Activated B cell treated with CpG ODN at 0.5 μM for 24 hours (primary cell): Measurements from ENCODE around the gene SYNJ2. TPM values are rescaled to one million over a fixed set of nuclear protein-coding genes. Genes with fewer than 3 reads are reported as not detected.

Experiments used
- ATAC-seq: fragments of 200-7000 bp; cut with Tn5 transposase; one replicate; pipeline ENCODE4 v1.10.0; 2021; ENCODE audit warnings: low read depth, mild to moderate bottlenecking, moderate library complexity
- CTCF ChIA-PET: fragments of 350-600 bp; sonication (Branson Sonifier 250); formaldehyde crosslinking; loops from one replicate; lab custom pipeline; 2021; ENCODE audit warnings: antibody characterized with exemption; lab: Charles Lee
- POLR2A ChIA-PET: fragments of 350-600 bp; sonication (Branson Sonifier 250); formaldehyde crosslinking; loops from one replicate; lab custom pipeline; 2021; ENCODE audit warnings: antibody characterized with exemption; lab: Charles Lee
- DNase-seq: peaks from one replicate; pipeline ENCODE4 v3.0.0; 2022
- H3K27ac Mint-ChIP-seq: one replicate; pipeline ENCODE4 v1.8.0; 2020; ENCODE audit warnings: mixed read lengths
- H3K27me3 Mint-ChIP-seq: one replicate; pipeline ENCODE4 v1.8.0; 2021; ENCODE audit warnings: mixed read lengths
- H3K36me3 Mint-ChIP-seq: one replicate; pipeline ENCODE4 v1.8.0; 2021; ENCODE audit warnings: low read depth, mixed read lengths
- H3K4me1 Mint-ChIP-seq: one replicate; pipeline ENCODE4 v1.8.0; 2021; ENCODE audit warnings: mixed read lengths
- H3K4me3 Mint-ChIP-seq: one replicate; pipeline ENCODE4 v1.8.0; 2020; ENCODE audit warnings: mild to moderate bottlenecking, mixed read lengths
- H3K9me3 Mint-ChIP-seq: one replicate; pipeline ENCODE4 v1.8.0; 2020; ENCODE audit warnings: mixed read lengths
- CTCF ChIP-seq: fragments of 200-600 bp; IDR thresholded peaks from one replicate; pipeline ENCODE4 v1.8.0; 2022; ENCODE audit warnings: antibody characterized with exemption, mild to moderate bottlenecking
- intact Hi-C: fragments of 100-400 bp; cut with micrococcal nuclease; formaldehyde crosslinking; loops from one replicate; pipeline ENCODE4 v1.15.1; 2024
- total RNA-seq: library from RNA; stranded (reverse); gene quantifications from 2 replicates; pipeline ENCODE4 v1.2.3, GENCODE V29; 2022

Gene SYNJ2
- total RNA-seq, 1 donor from 2014 or later = 25.0 TPM

GRCh38 chr6:157996201-157996712, 14.6 kb downstream of the SYNJ2 start:
- Mint-ChIP-seq H3K27me3 (no peaks in the 10 kb centered on the region), H3K9me3 (no peaks in the 10 kb centered on the region), H3K36me3 (no peaks in the 10 kb centered on the region), H3K4me1 (peaks cover 11% of the 10 kb centered on the region), H3K27ac (no peak overlapping the region), H3K4me3 (no peak overlapping the region)
- TF ChIP-seq CTCF = no peak
- DNase-seq (no peak), ATAC-seq (no peak)
- ChIA-PET CTCF (no interaction called here), POLR2A (no interaction called here)
- intact Hi-C loops = no loop called here

- no peak overlapping the region for H3K4me3 Mint-ChIP-seq
- POLR2A ChIA-PET = no interaction called here
Observed at GRCh38 chr6:157996918-157997702, 15.4 kb downstream of the SYNJ2 start.

GRCh38 chr6:157997893-157998608, 16.4 kb downstream of the SYNJ2 start:
- ChIA-PET CTCF (no interaction called here), POLR2A (no interaction called here)
- TF ChIP-seq CTCF = no peak
- Mint-ChIP-seq H3K36me3 (no peaks in the 10 kb centered on the region), H3K9me3 (no peaks in the 10 kb centered on the region), H3K27me3 (no peaks in the 10 kb centered on the region), H3K4me3 (no peak overlapping the region), H3K27ac (no peak overlapping the region), H3K4me1 (peaks cover 8% of the 10 kb centered on the region)
- intact Hi-C loops = no loop called here
- no peak for DNase-seq
- no peak for ATAC-seq

More at GRCh38 chr6:157996918-157997702, 15.4 kb downstream of the SYNJ2 start:
- no peaks in the 10 kb centered on the region for H3K36me3 Mint-ChIP-seq
- TF ChIP-seq CTCF = no peak
- CTCF ChIA-PET = no interaction called here
- no peak overlapping the region for H3K27ac Mint-ChIP-seq
- ATAC-seq = no peak
- peaks cover 7% of the 10 kb centered on the region for H3K4me1 Mint-ChIP-seq
- intact Hi-C loops = no loop called here
- no peaks in the 10 kb centered on the region for H3K27me3 Mint-ChIP-seq
- no peaks in the 10 kb centered on the region for H3K9me3 Mint-ChIP-seq
- no peak for DNase-seq

GRCh38 chr6:157998707-157999167, 17.1 kb downstream of the SYNJ2 start:
- Mint-ChIP-seq H3K4me3 (no peak overlapping the region), H3K27ac (no peak overlapping the region), H3K4me1 (peaks cover 8% of the 10 kb centered on the region), H3K36me3 (no peaks in the 10 kb centered on the region), H3K9me3 (no peaks in the 10 kb centered on the region), H3K27me3 (no peaks in the 10 kb centered on the region)
- DNase-seq (no peak), ATAC-seq (no peak)
- CTCF ChIA-PET = no interaction called here
- intact Hi-C loops = no loop called here
- POLR2A ChIA-PET = no interaction called here
- no peak for TF ChIP-seq CTCF
